ENCODE results near the gene STOML2.

STOML2 gene

GRCh38 chr9:35071814-35072460 lies 31.0 kb downstream of the STOML2 start:
- peak; percentile 68 to 82 for DNase-seq

- no peak for DNase-seq
Observed at GRCh38 chr9:35070823-35071813, 31.8 kb downstream of the STOML2 start.

GRCh38 chr9:35069020-35069419 lies 33.9 kb downstream of the STOML2 start:
- no peak for DNase-seq

- DNase-seq: no peak
Observed at GRCh38 chr9:35067056-35067455, 35.9 kb downstream of the STOML2 start.

GRCh38 chr9:35060548-35061207 lies 42.3 kb downstream of the STOML2 start:
- no peak for DNase-seq

- DNase-seq: no peak
Observed at GRCh38 chr9:35059438-35059837, 43.5 kb downstream of the STOML2 start.

GRCh38 chr9:35057271-35057620 lies 45.7 kb downstream of the STOML2 start:
- DNase-seq: no peak

GRCh38 chr9:35056571-35057270 lies 46.2 kb downstream of the STOML2 start:
- DNase-seq: no peak

- no peak for DNase-seq
Observed at GRCh38 chr9:35054871-35055644, 47.9 kb downstream of the STOML2 start.

GRCh38 chr9:35054185-35054835 lies 48.6 kb downstream of the STOML2 start:
- no peak for DNase-seq

GRCh38 chr9:35051069-35051967 lies 51.6 kb downstream of the STOML2 start:
- peak in 1 of 2 experiments; percentile 27 for DNase-seq
